ENCODE results near the gene RAB3B. TPM values are rescaled to one million over a fixed set of nuclear protein-coding genes. Genes with fewer than 3 reads are reported as not detected.
"Not testable (repeated sequence)": the region's sequence is repeated elsewhere in the genome, so short reads cannot be mapped to it uniquely, and the experiment has no call there.

The RAB3B gene
- total RNA-seq, 2 experiments from 2014 or later = 0.10 to 0.17 TPM

GRCh38 chr1:51878616-51879336 lies 111.7 kb downstream of the RAB3B start, which contains the start of gene NRDC:
Gene NRDC, minus strand, starts transcription at chr1:51878727. Its CDS starts 112 bp downstream, at chr1:51878615.
- ChIA-PET CTCF (interaction anchor here (0.7 to 1.5 kb wide), 2 partner anchors 18 to 418 kb away, joined by 3 to 7 read pairs; no protein-coding TSS in a partner anchor), POLR2A (interaction anchor here (0.7 kb wide), 1 partner anchor 9 kb away, joined by 3 read pairs; no protein-coding TSS in a partner anchor)

- CTCF ChIA-PET = no interaction called here
- POLR2A ChIA-PET = interaction anchor here (0.7 kb wide), 1 partner anchor 9 kb away, joined by 3 read pairs; no protein-coding TSS in a partner anchor
Observed at GRCh38 chr1:51878308-51878615, 112.2 kb downstream of the RAB3B start.

DNA sequence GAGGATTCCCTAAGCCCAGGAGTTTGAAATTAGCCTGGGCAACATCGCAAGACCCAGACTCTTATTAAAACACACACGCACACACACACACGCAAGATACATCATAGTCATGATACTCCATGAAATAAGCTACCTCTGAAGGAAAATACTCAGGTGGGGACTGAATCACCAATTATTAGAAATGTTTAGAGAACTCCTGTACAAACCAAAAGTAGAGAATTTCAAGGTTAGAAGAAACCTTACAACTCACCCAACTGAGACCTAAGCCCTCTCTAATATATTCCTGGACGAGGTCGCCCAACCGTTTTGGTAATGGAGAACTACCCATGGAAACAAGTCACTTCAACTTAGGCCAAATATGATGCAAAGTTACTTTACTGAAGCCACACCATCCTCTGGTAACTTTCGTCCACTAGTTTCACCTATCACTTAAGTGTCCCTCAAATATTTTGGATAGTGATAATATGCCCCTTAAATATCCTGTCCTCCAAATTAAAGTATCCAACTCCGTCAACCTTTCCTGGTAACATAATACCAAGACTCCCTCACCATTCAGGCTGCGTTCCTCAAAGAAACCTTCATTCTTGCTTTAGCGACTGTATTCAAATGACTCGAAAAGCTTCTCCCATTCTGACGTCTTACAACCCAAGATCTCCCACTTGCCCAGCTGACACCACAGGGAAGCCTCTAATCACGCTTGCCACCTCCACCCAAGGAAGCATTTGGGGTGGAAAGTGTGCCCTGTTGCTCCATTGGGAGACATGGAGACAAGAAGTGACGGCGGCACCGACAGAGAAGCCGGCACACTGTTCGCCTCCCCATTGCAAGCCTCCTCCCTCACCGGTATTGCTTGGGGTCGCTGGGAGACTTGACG lies 112.8 kb downstream of the RAB3B start:
- POLR2A ChIA-PET = interaction anchor here (0.7 kb wide), 1 partner anchor 8 kb away, joined by 3 read pairs; no protein-coding TSS in a partner anchor
- CTCF ChIA-PET = no interaction called here

GRCh38 chr1:51875836-51876235 lies 114.7 kb downstream of the RAB3B start:
- CTCF ChIA-PET = no interaction called here

GRCh38 chr1:51875291-51875772 lies 115.2 kb downstream of the RAB3B start:
- CTCF ChIA-PET = no interaction called here
- POLR2A ChIA-PET = no interaction called here

More at GRCh38 chr1:51875836-51876235, 114.7 kb downstream of the RAB3B start:
- POLR2A ChIA-PET = no interaction called here

- CTCF ChIA-PET, POLR2A ChIA-PET: not testable (repeated sequence)
Observed at GRCh38 chr1:51873270-51873669, 117.2 kb downstream of the RAB3B start.

- POLR2A ChIA-PET = interaction anchor here (0.7 to 1.0 kb wide), 2 partner anchors 8 to 39 kb away, joined by 3 to 12 read pairs; no protein-coding TSS in a partner anchor
- CTCF ChIA-PET = no interaction called here
Observed at GRCh38 chr1:51871351-51871975, 119.0 kb downstream of the RAB3B start.

DNA sequence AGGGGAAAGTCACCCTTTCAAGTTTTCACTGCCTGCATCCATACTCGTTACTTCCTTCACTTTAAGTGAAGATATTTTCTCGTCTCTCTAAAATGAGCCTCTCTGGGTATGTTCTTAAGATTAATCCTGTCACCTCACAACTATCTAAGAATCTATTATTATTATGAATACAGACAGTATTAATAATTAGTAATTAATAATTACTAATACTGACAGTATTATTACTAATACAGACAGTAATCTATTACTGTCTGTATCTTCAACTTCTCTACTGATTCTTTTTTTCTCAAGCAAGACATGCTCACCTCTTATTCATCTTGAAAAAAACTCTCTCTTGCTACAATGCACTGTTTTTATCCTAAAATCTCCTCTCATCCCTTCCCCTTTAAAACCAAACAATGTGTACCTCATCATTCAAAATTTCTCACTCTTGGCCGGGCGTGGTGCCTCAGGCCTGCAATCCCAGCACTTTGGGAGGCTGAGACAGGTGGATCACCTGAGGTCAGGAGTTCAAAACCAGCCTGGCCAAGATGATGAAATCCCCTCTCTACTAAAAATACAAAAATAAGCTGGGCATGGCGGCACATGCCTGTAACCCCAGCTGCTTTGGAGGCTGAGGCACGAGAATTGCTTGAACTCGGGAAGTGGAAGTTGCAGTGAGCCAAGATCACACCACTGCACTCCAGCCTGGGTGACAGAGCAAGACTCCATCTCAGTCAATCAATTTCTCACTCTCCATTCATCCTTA lies 119.7 kb downstream of the RAB3B start:
- POLR2A ChIA-PET = interaction anchor here (1.0 kb wide), 1 partner anchor 9 kb away, joined by 3 read pairs; no protein-coding TSS in a partner anchor
- CTCF ChIA-PET = no interaction called here

GRCh38 chr1:51867479-51868232 lies 122.8 kb downstream of the RAB3B start:
- CTCF ChIA-PET = no interaction called here
- POLR2A ChIA-PET = no interaction called here

GRCh38 chr1:51863384-51863783 lies 127.1 kb downstream of the RAB3B start:
- ChIA-PET CTCF (interaction anchor here (0.5 to 0.8 kb wide), 2 partner anchors 107 to 526 kb away, joined by 3 to 4 read pairs; no protein-coding TSS in a partner anchor), POLR2A (no interaction called here)

- POLR2A ChIA-PET = no interaction called here
Observed at GRCh38 chr1:51861669-51862068, 128.8 kb downstream of the RAB3B start.

DNA sequence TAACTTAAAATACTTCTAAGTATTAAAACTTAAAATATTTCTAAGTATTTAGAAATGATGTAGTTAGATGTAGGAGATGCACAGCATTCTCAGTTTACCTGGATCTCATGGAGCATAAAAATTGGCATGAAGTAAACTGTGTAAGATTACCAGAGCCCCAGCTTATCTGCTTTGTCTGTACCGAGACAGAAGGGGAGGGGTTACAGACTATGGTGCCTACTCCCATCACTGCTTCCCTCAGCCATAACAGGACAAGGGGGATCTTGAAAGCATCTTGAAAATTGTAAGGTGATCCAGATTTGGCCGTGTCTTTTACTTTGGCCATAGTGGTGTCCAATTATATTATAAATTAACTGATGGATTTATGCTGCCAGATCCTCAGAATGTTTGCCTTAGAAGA lies 130.8 kb downstream of the RAB3B start:
- CTCF ChIA-PET = no interaction called here
- POLR2A ChIA-PET = no interaction called here

More at GRCh38 chr1:51861669-51862068, 128.8 kb downstream of the RAB3B start:
- CTCF ChIA-PET = no interaction called here

DNA sequence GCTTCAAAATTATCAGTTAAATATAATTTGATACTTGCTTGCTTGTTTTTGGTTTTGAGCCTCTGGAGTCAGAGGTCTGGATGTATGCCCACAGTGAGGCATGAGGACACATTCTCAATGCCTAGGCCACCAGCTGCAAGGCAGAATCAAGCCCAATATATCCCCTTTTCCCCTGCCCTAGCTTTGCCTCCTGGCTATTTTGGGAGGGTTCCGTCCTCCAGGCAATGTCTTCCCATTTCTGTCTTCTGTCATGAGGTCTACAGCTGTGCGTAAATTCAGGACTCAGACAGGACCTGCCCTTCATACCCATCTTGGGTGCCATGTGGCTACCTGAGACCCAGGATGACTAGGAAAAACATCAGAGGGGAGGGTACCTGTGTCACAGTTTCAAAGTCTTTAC lies 131.2 kb downstream of the RAB3B start:
- CTCF ChIA-PET = no interaction called here
- POLR2A ChIA-PET = no interaction called here

- CTCF ChIA-PET = no interaction called here
- POLR2A ChIA-PET = interaction anchor here (0.6 kb wide), 1 partner anchor 12 kb away, joined by 3 read pairs; no protein-coding TSS in a partner anchor
Observed at GRCh38 chr1:51858892-51859291, 131.6 kb downstream of the RAB3B start.

Other genes starting within 250 kb of the RAB3B start
- gene NRDC, start 112.0 kb downstream of the RAB3B start, total RNA-seq = 100 to 1,000 TPM; 118 to 128 TPM
- gene KTI12, start 43.1 kb upstream of the RAB3B start, total RNA-seq = 10 to 100 TPM; 16.2 to 17.9 TPM
- 10 to 100 TPM; 35.1 to 37.4 TPM for gene TXNDC12, start 64.5 kb upstream of the RAB3B start, total RNA-seq
- gene BTF3L4, start 65.6 kb upstream of the RAB3B start, total RNA-seq = 10 to 100 TPM; 33.4 to 34.5 TPM
- 1 to 10 TPM; 3.8 to 4.2 TPM for gene ZFYVE9, start 151.4 kb upstream of the RAB3B start, total RNA-seq

Measured in activated CD8-positive, alpha-beta memory T cell treated with anti-CD3 and anti-CD28 coated beads for 36 hours (primary cell).